H9 (cell line): ENCODE data around the gene CDH22. TPM values are rescaled to one million over a fixed set of nuclear protein-coding genes. Genes with fewer than 3 reads are reported as not detected.

ENCODE experiments used
- DNase-seq: peaks from one replicate; pipeline ENCODE4 v3.0.0-alpha.2; 2017
- H2AFZ ChIP-seq: one replicate; pipeline ENCODE4 v1.6.1; 2013; ENCODE audit warnings: mild to moderate bottlenecking, low read length, control low read depth, moderate library complexity
- H2AK5ac ChIP-seq: 2 replicates; pipeline ENCODE4 v1.6.1; 2013; ENCODE audit warnings: low read length, control low read depth, mixed read lengths; ENCODE audit not compliant: insufficient read length
- H2BK120ac ChIP-seq: one replicate; pipeline ENCODE4 v1.6.1; 2013; ENCODE audit warnings: low read depth, mild to moderate bottlenecking, low read length, control low read depth, inconsistent platforms; ENCODE audit not compliant: poor library complexity, severe bottlenecking
- H2BK12ac ChIP-seq: 2 replicates; pipeline ENCODE4 v1.6.1; 2013; ENCODE audit warnings: low read length, control low read depth, mixed read lengths, low read depth; ENCODE audit not compliant: insufficient read length
- H2BK15ac ChIP-seq: 2 replicates; pipeline ENCODE4 v1.6.1; 2013; ENCODE audit warnings: low read depth, low read length, control low read depth
- H2BK20ac ChIP-seq: one replicate; pipeline ENCODE4 v1.6.1; 2013; ENCODE audit warnings: low read depth, mild to moderate bottlenecking, low read length, control low read depth, inconsistent platforms; ENCODE audit not compliant: poor library complexity, severe bottlenecking
- H2BK5ac ChIP-seq: 2 replicates; pipeline ENCODE4 v1.6.1; 2013; ENCODE audit warnings: low read length, control low read depth, mixed read lengths; ENCODE audit not compliant: insufficient read length
- H3K14ac ChIP-seq: 2 replicates; pipeline ENCODE4 v1.6.1; 2013; ENCODE audit warnings: low read length, control low read depth; ENCODE audit not compliant: insufficient read depth
- H3K18ac ChIP-seq: 2 replicates; pipeline ENCODE4 v1.6.1; 2013; ENCODE audit warnings: low read depth, mild to moderate bottlenecking, mixed read lengths, low read length, control low read depth; ENCODE audit not compliant: insufficient read length
- H3K23ac ChIP-seq: 2 replicates; pipeline ENCODE4 v1.6.1; 2013; ENCODE audit warnings: low read length, control low read depth, mixed read lengths, low read depth; ENCODE audit not compliant: insufficient read length
- H3K23me2 ChIP-seq: 2 replicates; pipeline ENCODE4 v1.6.1; 2013; ENCODE audit warnings: low read depth, mild to moderate bottlenecking, mixed read lengths, low read length, control low read depth; ENCODE audit not compliant: insufficient read length, poor library complexity, severe bottlenecking
- H3K27ac ChIP-seq: 2 replicates; pipeline ENCODE4 v1.5.1; 2013; ENCODE audit warnings: low read length, control low read depth, mixed read lengths, low read depth; ENCODE audit not compliant: insufficient read length
- H3K27me3 ChIP-seq: 2 replicates; pipeline ENCODE4 v1.6.1; 2013; ENCODE audit warnings: low read length, control low read depth, inconsistent platforms; ENCODE audit not compliant: insufficient read depth
- H3K4ac ChIP-seq: 2 replicates; pipeline ENCODE4 v1.6.1; 2013; ENCODE audit warnings: low read depth, mild to moderate bottlenecking, control low read depth, inconsistent platforms, low read length, moderate library complexity
- H3K4me1 ChIP-seq: 2 replicates; pipeline ENCODE4 v1.6.1; 2013; ENCODE audit warnings: low read length, control low read depth, inconsistent platforms; ENCODE audit not compliant: insufficient read depth
- H3K4me2 ChIP-seq: 2 replicates; pipeline ENCODE4 v1.6.1; 2013; ENCODE audit warnings: low read length, control low read depth, mixed read lengths; ENCODE audit not compliant: insufficient read length, insufficient read depth
- H3K56ac ChIP-seq: 2 replicates; pipeline ENCODE4 v1.6.1; 2013; ENCODE audit warnings: low read depth, mild to moderate bottlenecking, mixed read lengths, low read length, control low read depth; ENCODE audit not compliant: insufficient read length
- H3K79me1 ChIP-seq: 2 replicates; pipeline ENCODE4 v1.6.1; 2013; ENCODE audit warnings: low read depth, mild to moderate bottlenecking, moderate library complexity, low read length, control low read depth, inconsistent platforms; ENCODE audit not compliant: insufficient read depth, poor library complexity, severe bottlenecking
- H3K79me2 ChIP-seq: 2 replicates; pipeline ENCODE4 v1.6.1; 2013; ENCODE audit warnings: low read length, control low read depth, inconsistent platforms; ENCODE audit not compliant: insufficient read depth
- H3K9ac ChIP-seq: 2 replicates; pipeline ENCODE4 v1.6.1; 2013; ENCODE audit warnings: low read length, control low read depth, mixed read lengths; ENCODE audit not compliant: insufficient read length; ENCODE audit errors: extremely low read depth
- H3K9me3 ChIP-seq: one replicate; pipeline ENCODE4 v1.6.1; 2013; ENCODE audit warnings: low read depth, low read length, inconsistent platforms; ENCODE audit not compliant: control insufficient read depth
- H3T11ph ChIP-seq: one replicate; pipeline ENCODE4 v1.6.1; 2013; ENCODE audit warnings: mild to moderate bottlenecking, low read length, control low read depth, inconsistent platforms
- H4K20me1 ChIP-seq: one replicate; pipeline ENCODE4 v1.6.1; 2013; ENCODE audit not compliant: control insufficient read depth, insufficient read length, insufficient read depth
- H4K5ac ChIP-seq: 2 replicates; pipeline ENCODE4 v1.6.1; 2013; ENCODE audit warnings: low read depth, mild to moderate bottlenecking, mixed read lengths, low read length, control low read depth; ENCODE audit not compliant: insufficient read length
- H4K8ac ChIP-seq: replicated peaks from 2 replicates; pipeline ENCODE4 v1.6.1; 2013; ENCODE audit warnings: low read length, control low read depth, mixed read lengths, low read depth; ENCODE audit not compliant: insufficient read length
- H4K91ac ChIP-seq: 2 replicates; pipeline ENCODE4 v1.6.1; 2013; ENCODE audit warnings: low read depth, mild to moderate bottlenecking, moderate library complexity, mixed read lengths, low read length, control low read depth; ENCODE audit not compliant: insufficient read length
- H3K27ac Mint-ChIP-seq, 3 experiments: 2 replicates in 2 of 3; 3 replicates in 1 of 3; pipeline ENCODE4 v1.8.0; 2020 to 2021; ENCODE audit warnings: mixed read lengths in 3 of 3, mild to moderate bottlenecking in 1 of 3, moderate library complexity in 1 of 3
- H3K27me3 Mint-ChIP-seq: 2 replicates; pipeline ENCODE4 v1.8.0; 2021; ENCODE audit warnings: low read depth, mild to moderate bottlenecking, moderate library complexity, mixed read lengths
- H3K36me3 Mint-ChIP-seq, 3 experiments: 2 replicates in 2 of 3; 3 replicates in 1 of 3; pipeline ENCODE4 v1.8.0; 2020 to 2021; ENCODE audit warnings: low read depth in 3 of 3, mixed read lengths in 3 of 3; ENCODE audit not compliant: insufficient read depth in 1 of 3
- H3K4me1 Mint-ChIP-seq, 2 experiments: 2 replicates each; pipeline ENCODE4 v1.8.0; 2020; ENCODE audit warnings: mixed read lengths in 2 of 2
- H3K4me3 Mint-ChIP-seq, 2 experiments: 2 replicates in 1 of 2; 3 replicates in 1 of 2; pipeline ENCODE4 v1.8.0; 2020 to 2021; ENCODE audit warnings: mild to moderate bottlenecking in 2 of 2, mixed read lengths in 2 of 2, moderate library complexity in 1 of 2
- H3K9me3 Mint-ChIP-seq, 2 experiments: 2 replicates in 1 of 2; 3 replicates in 1 of 2; pipeline ENCODE4 v1.8.0; 2020; ENCODE audit warnings: mild to moderate bottlenecking in 2 of 2, mixed read lengths in 2 of 2, moderate library complexity in 1 of 2
- WGBS: extraction: QIAGEN DNeasy Blood & Tissue Kit; methylation state at CpG from one replicate; pipeline ENCODE4 v1.1.7; 2013; ENCODE audit warnings: missing lambda C conversion rate, low lambda C conversion rate, mixed read lengths; ENCODE audit not compliant: insufficient read length; ENCODE audit errors: extremely low coverage; 5-methylcytosine and 5-hydroxymethylcytosine counted together
- total RNA-seq: library from RNA; stranded (reverse); gene quantifications from 2 replicates; pipeline ENCODE4 v1.2.1, GENCODE V29; 2021
- TF ChIP-seq, protein P1 (sequence below): fragments of 200-600 bp; sonication (generic); conservative IDR thresholded peaks from 3 replicates; pipeline ENCODE4 v1.8.0; 2021; ENCODE audit warnings: antibody characterized with exemption, mild to moderate bottlenecking

Gene CDH22
- total RNA-seq, 1 experiment from 2014 or later, result not detected

DNA sequence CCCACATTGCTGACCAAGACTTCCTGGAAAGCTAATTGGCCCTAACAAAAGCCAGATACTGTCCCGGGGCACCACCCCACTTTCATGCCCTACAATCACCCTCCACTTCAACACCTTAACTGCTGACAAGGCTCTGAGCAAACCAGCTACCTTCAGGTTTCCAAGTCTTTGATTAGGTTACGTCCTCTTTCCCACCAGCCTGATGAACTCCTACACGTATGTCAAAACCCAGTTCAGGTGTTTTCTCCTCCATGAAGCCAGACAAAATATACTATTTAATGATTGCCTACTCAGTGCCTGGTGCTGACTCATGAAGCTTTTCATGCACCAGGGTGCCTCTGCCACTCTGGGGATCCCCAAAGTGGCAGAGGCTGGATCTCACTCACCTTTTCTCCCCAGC is 58.6 kb downstream of the CDH22 start:
- TF ChIP-seq, protein P1, sequence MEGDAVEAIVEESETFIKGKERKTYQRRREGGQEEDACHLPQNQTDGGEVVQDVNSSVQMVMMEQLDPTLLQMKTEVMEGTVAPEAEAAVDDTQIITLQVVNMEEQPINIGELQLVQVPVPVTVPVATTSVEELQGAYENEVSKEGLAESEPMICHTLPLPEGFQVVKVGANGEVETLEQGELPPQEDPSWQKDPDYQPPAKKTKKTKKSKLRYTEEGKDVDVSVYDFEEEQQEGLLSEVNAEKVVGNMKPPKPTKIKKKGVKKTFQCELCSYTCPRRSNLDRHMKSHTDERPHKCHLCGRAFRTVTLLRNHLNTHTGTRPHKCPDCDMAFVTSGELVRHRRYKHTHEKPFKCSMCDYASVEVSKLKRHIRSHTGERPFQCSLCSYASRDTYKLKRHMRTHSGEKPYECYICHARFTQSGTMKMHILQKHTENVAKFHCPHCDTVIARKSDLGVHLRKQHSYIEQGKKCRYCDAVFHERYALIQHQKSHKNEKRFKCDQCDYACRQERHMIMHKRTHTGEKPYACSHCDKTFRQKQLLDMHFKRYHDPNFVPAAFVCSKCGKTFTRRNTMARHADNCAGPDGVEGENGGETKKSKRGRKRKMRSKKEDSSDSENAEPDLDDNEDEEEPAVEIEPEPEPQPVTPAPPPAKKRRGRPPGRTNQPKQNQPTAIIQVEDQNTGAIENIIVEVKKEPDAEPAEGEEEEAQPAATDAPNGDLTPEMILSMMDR, result no peak
- H3K9me3 Mint-ChIP-seq, result peaks cover 2 to 3% of the 10 kb centered on the region in 2 experiments; a peak in 3 of 5 replicates

More for the DNA sequence above, 58.6 kb downstream of the CDH22 start:
- Histone ChIP-seq H3K23ac (no peak overlapping the region), H3K18ac (no peak overlapping the region), H4K91ac (no peak overlapping the region), H3K23me2 (no peaks in the 10 kb centered on the region), H4K8ac (no peak overlapping the region), H2AK5ac (no peak overlapping the region), H2AFZ (no peak overlapping the region), H3K4me2 (no peak overlapping the region), H3K56ac (no peak overlapping the region), H3K4ac (no peak overlapping the region), H2BK15ac (no peak overlapping the region), H2BK20ac (no peak overlapping the region), H3T11ph (no peak overlapping the region), H3K79me1 (no peaks in the 10 kb centered on the region), H3K9me3 (no peaks in the 10 kb centered on the region), H4K20me1 (no peaks in the 10 kb centered on the region), H3K79me2 (no peaks in the 10 kb centered on the region), H3K27me3 (peaks cover 17% of the 10 kb centered on the region; the same call in 1 of the 2 replicates), H3K9ac (no peak overlapping the region), H3K4me1 (no peaks in the 10 kb centered on the region), H2BK120ac (no peak overlapping the region), H3K27ac (no peak overlapping the region), H3K14ac (no peak overlapping the region), H4K5ac (no peak overlapping the region), H2BK12ac (no peak overlapping the region), H2BK5ac (no peak overlapping the region)
- no peak overlapping the region for H3K4me3 Mint-ChIP-seq
- no peaks in the 10 kb centered on the region for H3K36me3 Mint-ChIP-seq
- no peak overlapping the region for H3K27ac Mint-ChIP-seq
- peaks cover 17 to 28% of the 10 kb centered on the region in 2 experiments for H3K4me1 Mint-ChIP-seq
- DNase-seq, result no peak
- H3K27me3 Mint-ChIP-seq, result peaks cover 83% of the 10 kb centered on the region
- no CpG with 5 or more reads among the region's 3 CpGs for WGBS
